GM21447 (cell line): ENCODE results near the gene LCLAT1.

ENCODE experiments used
- ATAC-seq: cut with Tn5 transposase; IDR thresholded peaks from one replicate; pipeline ENCODE4 v1.9.1; 2021; ENCODE audit not compliant: unreplicated experiment

The LCLAT1 gene

DNA sequence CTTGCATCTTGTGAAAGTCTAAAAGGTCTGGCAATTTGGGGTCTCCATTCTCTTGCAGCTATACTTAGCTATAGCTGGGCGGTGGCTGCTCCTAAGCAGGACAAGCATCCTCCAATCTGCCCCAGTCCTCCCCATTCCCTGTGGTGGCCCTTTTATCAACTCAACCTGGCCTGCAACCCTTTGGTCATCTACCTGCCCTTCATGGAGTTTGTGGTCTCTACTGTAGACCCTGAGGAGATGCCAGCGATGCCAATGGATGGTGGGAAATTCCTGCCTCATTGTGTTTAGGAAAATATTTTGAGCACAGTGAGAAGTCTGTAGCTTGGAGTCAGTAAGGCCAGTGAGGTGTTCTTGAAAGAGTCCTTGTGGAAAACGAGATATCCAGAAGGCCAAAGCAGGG lies 216.8 kb downstream of the LCLAT1 start:
- no peak for ATAC-seq

DNA sequence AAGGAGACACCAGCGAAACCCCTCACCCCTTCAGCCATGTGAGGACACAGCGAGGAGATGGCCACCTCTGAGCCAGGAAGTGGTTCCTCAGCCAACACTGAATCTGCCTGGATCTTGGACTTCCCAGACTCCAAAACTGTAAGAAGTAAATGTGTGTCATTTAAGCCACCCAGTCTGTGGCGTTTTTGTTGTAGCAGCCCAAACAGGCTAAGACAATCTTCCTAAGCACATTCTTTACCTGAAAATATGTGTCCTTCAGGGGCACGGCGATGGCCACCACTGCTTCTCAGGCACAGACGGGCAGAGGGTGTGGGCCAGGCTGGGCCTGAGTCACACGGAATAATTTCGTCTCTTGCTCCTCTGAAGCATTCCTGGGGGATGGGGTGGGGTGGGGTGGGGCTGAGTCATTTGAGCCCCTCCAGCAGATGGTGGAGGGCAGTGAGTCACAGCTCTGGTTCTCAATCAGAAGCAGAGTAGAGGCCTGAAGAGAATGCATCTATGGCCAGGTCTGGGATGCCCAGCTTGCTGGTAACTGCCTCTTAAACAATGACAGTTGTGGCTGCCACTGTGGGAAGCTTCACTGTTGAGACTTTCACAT lies 217.8 kb downstream of the LCLAT1 start:
- ATAC-seq, result no peak

DNA sequence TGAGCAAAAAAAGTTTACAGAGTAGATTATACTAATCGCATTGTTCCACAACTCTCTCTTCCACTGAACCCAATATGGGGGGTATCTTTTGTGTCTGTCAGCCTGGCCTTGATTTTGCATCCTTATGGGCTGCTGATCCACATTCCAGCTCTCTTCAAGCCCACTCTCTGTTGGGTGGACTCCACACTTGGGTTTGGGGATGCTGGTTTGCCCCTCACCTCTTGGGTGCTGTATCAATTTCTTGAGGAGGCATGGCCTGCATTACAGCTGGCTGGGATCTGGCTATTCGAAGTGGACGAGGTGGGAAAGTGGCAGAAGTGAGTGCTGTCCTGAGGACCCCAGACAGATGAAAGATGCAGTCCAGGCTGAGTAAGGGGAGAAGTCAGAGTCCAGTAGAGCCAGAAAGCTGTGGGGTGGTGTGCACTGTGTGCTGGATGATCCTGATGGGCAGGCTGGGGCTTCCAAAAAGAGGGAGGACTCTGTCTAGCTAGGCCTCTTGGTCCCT lies 218.8 kb downstream of the LCLAT1 start:
- no peak for ATAC-seq

GRCh38 chr2:30666266-30666874 lies 219.3 kb downstream of the LCLAT1 start:
- ATAC-seq, result no peak

- ATAC-seq, result no peak
Observed at GRCh38 chr2:30670453-30670852, 223.4 kb downstream of the LCLAT1 start.

- ATAC-seq, result no peak
Observed at GRCh38 chr2:30673127-30673526, 226.1 kb downstream of the LCLAT1 start.

DNA sequence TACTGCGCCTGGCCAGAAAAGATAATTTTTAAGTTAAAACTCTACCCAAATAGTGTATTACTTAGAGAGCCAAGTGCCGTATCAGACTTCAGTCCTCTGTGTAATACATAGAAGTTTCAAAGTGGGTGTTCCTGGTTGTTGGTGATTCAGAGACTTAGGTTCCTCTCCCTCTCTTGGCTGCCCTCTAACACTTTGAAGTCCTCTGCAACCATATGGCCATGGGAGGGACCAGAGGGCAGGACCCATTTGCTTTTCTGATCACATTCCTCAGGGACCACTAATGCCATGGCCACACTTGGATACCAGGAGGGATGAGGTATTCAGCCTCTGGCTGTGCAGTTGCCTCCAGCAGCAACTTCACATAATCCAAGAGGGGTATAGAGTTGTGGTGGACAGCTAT lies 228.7 kb downstream of the LCLAT1 start:
- ATAC-seq, result no peak

DNA sequence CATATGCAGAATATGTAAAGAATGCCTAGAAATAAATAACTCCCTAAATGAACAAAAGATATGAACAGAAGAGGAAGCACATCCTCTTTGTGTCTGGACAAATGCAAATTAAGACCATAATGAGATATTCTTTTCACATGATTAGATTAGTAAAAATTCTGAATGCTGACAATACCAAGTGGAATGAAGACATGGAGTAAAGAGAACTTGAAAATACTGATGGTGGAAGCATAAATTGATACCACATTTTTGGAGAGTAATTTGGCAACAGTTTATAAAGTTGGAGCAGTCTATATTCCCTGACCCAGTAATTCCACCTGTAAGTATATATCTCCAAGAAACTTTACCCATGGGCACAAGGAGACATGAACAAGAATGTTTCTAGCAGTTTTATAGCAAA lies 230.2 kb downstream of the LCLAT1 start:
- no peak for ATAC-seq

DNA sequence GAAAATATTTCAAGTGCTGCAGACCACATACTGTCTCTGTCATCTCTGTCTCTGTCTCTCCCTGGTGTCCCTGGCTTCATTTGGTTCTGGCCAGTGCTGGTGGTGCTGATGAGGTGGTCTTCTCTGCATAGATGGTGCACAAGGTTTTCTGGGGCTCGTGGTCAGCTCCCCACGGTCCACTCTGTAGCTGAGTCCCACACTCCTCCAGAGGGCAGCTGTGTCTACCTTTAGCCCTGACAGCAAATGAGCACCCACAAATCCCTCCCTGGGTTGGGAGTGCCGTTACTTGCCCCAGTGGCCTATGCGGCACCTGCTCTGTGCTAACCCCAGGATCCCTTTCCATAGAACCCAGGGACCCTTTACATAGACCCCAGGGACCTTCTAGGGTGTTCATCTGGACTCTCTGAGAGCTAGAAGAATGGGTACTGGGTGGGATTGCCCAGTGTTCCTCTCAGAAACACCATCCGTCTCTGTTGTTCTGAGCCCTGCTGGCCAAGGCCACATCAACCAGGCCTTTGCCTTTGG lies 230.9 kb downstream of the LCLAT1 start:
- no peak for ATAC-seq

DNA sequence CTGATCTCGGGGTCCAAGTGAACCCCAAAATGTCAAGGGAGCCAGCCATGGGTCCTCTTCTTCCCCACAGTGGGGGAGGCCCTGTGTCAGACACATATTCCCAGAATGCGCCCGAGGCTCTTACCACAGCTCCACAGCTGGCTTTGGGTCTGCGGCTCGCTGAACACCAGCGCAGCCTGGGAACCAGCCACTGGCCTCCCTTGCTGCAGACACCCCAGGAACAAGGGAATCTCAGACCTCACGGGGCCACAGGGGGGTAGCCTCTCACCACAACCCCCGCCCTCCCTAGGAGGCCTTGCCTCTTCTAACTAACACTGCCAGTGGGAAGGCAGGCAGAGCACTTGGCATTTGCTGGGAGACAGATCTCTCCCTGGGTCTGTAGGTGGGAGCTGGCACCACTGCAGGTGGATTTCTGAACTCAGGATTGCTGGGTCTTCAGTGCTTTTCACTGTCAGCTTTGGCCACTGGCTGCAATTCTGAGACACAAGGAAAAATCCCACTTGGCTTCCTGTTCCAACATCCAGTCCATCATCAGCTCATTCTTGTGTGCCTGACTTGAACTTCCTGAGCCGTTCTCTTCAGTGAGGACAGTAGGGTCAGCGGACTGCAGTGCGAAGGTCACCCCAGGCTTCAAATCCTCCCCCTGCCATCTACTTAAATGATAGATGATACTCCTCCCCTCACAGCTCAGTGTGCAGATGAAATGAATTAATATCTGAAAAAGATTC lies 231.5 kb downstream of the LCLAT1 start:
- ATAC-seq, result no peak

DNA sequence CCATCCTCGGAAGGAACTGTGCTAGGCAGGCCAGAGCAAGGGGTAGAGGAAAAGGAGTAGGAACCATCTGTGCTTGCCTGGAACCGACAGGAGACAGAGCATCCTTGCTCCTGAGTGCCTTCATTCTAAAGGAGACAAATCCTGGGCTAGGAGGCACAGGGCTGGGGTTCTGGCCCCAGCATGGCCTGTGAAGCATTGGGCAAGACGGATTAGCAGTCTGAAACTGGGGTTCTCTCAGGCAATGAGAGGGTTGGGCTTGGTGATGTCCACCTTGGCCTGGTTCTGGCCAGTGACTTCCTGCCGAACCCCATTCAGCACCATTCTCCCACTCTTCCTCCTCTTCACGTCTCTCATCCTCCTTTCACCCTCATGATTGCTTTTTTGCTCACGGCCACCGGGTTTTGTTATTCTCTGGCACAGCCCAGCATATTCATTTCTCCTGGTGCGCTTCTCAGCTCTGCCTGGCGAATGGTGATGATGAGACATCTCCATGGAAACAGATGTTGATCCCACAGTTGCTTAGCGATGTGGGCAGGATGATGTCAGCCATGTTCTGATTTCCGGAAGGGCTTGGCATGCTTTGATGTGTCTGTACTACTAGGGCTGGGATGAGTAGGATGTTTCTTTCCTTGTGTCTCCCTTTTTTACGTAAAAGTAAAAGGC lies 232.5 kb downstream of the LCLAT1 start:
- no peak for ATAC-seq

DNA sequence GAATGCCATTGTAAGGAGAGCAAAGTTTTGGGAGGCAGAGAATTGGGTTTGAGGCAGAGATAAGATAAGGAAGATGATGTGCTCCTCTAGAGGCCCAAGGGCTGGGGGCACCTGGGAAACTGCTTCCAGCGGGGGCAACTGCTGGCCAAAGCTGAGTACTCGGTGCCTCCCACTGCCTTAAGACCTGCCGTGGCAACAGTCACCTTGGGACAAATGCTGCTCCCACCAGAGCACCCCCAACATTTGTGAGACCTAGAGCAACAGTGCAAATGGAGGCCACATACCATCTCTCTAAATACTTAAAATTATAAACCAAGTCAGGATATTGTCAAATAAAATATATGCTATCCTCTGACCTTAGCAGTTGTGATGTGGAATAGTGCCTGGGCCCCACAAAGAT lies 233.1 kb downstream of the LCLAT1 start:
- ATAC-seq, result no peak

GRCh38 chr2:30681022-30681421 lies 234.0 kb downstream of the LCLAT1 start:
- ATAC-seq, result no peak

DNA sequence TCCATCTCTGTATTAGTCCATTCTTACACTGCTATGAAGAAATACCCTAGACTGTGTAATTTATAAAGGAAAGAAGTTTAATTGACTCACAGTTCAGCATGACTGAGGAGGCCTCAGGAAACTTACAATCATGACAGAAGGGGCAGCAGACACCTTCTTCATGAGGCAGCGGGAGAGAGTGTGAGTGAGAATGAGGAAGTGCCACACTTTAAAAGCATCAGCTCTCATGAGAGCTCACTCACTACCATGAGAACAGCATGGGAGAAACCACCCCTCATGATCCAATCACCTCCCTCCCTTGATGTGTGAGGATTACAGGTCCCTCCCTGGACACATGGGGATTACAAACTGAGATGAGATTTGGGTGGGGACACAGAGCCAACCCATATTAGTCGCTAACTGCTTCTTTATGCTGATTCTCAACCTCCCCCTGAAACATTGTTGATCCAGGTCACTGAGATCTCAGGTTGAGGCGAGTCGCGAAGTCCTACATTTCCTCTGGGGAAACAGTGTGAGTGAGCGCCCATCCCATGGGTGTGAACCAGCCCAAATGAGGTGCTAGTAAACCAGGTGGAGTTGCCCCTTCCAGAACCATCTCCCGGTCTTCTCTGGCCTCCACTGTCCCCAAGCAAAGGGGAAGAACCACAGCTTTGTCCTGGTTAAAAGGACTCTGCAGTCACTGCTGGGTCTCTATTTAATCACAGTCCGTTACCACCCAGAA lies 236.3 kb downstream of the LCLAT1 start:
- ATAC-seq, result no peak

DNA sequence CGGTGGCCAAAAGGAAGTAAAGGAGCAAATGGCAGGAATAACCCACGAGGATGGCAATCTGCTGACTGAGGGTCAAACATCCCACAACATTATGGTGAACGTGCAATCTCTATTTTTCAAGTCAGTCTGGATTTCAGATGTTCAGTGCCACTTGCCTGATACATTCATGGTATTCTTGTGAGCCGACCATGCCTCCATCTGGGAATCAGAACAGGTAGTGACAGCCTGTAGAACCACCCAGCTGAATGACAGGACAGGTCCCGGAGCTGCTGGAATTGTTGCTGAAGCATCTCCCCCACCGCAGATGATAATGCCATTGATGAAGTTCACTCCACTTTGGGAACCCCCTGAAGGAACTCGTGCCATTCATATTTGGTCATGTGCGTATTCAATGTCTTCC lies 237.0 kb downstream of the LCLAT1 start:
- ATAC-seq, result no peak

DNA sequence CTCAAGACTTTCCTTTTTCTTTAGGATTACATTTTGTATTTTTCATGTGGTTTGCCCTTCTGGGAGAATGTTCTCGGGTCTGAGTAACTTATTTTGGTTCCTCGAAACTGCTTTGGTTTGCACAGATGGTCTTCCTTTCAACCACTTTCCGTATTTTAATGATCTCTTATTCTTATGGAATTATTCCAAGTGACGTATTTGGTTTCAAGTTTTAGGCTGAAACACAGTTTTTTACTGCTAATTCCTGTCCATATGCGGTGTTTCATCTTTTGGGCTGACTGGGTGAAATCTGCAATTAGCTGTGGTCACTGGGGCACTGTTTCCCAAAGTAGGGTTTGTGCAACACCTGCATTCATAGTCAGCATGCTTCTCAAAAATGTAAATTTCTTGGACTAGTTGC lies 237.5 kb downstream of the LCLAT1 start:
- ATAC-seq, result no peak

DNA sequence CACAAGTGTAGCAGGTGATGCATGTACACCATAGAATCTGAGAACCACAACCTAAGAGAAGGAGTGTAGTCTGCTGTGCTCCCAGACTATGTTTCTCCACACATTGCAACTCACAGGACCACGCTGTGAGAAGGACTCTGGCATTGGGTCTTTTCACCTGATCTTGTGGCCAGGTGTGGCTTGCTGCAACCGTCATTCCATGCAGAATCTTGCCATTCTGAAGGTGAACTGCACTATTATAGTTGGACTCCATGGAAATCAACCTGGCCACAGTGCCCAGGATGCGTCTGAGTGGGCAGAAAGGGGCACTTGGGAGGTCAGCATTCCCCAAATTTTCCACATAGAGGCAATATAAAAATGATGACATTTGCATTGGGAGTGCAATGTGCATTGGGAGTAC lies 237.9 kb downstream of the LCLAT1 start:
- no peak for ATAC-seq

DNA sequence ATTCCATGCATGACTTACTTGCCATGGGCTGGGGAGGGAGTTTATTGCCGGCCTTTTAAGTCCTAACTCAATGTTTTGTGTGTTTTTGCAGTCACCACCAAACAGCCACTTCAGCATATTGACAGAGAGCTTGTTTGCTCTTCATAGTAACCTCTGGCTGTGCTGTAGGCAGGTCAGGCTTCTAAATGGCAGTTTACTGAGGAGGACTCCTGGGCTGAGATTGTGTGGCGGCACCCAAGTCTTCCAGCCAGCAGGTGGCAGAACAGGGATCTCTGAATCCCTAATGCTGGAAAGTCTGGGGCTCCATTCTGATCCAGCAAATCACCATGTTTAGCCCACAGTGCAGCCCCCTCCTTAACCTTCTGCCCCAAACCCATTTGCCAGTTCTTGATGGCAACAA lies 239.0 kb downstream of the LCLAT1 start:
- no peak for ATAC-seq

GRCh38 chr2:30686669-30687068 lies 239.6 kb downstream of the LCLAT1 start:
- ATAC-seq, result no peak

DNA sequence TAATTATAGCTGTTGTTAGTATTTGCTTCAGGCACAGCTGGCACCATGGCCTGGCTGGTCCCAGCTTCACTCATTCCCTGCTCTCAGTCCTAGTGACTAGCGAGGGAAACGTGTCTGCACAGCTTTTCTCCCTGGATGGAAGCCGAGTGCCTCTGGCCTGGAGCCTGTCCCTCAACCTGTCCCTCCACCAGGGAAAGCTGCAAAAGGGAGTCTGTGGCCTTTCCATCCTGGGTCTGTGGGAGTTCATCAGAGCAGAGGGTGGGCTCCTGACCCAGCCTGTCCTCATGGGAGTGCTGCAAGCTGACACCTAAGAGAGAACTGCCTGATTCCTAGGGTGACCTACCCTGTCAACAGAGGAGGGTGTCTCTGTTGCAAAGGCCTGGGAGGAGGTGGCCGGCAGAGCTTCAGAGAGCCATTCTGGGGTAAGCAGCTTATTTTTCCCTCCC lies 241.9 kb downstream of the LCLAT1 start:
- ATAC-seq, result no peak
